Measurements from ENCODE around the gene WAPL. TPM values are rescaled to one million over a fixed set of nuclear protein-coding genes. Genes with fewer than 3 reads are reported as not detected.

WAPL gene
- total RNA-seq, 4 donors from 2014 or later: 33.5 to 45.8 (median 37.6) TPM

DNA sequence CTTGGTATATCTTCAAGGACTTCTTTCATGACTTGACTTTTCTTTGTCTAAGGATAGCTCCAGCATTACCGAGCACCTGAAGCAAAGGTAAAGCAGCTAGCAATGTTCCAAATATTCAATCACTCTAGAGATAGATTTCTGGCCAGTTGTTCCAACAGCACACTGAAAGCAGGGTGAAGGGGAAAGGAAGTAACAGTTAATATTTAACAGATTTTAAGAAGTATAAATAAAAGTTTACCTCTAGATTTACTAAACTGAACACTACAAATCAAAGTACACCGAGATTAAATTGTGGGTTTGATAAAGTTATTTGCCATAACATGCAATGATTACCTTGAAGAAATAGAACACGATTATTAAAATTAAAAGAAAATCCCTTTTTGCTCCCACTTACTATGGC lies 84.1 kb downstream of the WAPL start:
- no peak for TF ChIP-seq CTCF (IDR thresholded peaks at IDR 0.05; ENCODE audit: low read depth)

GRCh38 chr10:86436963-86437362 lies 84.6 kb downstream of the WAPL start:
- no peak for TF ChIP-seq CTCF (IDR thresholded peaks at IDR 0.05; ENCODE audit: low read depth)

- no peak for TF ChIP-seq CTCF (IDR thresholded peaks at IDR 0.05; ENCODE audit: low read depth)
These were observed 86.9 kb downstream of the WAPL start for GRCh38 chr10:86434656-86435055.

GRCh38 chr10:86423739-86424138 lies 97.9 kb downstream of the WAPL start:
- TF ChIP-seq CTCF (IDR thresholded peaks at IDR 0.05; ENCODE audit: low read depth): no peak

GRCh38 chr10:86419101-86419500 lies 102.5 kb downstream of the WAPL start:
- TF ChIP-seq CTCF (IDR thresholded peaks at IDR 0.05; ENCODE audit: low read depth): no peak

GRCh38 chr10:86415583-86415982 lies 106.0 kb downstream of the WAPL start:
- TF ChIP-seq CTCF (IDR thresholded peaks at IDR 0.05; ENCODE audit: low read depth): no peak

DNA sequence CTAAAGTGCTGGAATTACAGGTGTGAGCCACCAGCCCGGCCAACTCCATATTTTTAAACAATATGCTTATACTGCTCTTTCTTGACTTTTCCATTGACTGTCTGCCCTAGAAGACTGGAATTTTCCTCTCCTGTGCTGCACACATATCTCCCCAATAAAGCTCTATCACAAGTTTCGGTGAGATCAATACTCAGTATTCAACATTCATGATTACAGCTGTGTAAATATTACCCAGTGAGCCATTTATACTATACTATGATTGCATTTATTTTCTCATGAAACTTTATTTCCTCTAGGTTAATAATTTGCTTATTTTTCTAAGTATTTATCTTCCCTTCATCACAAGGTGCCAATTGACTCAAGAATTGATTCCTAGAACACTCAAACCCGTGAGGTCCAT lies 106.5 kb downstream of the WAPL start:
- TF ChIP-seq CTCF (IDR thresholded peaks at IDR 0.05; ENCODE audit: low read depth): no peak

All from subcutaneous adipose tissue (tissue), 4 donors.